Brain microvascular endothelial cell (primary cell): Measurements from ENCODE around the gene LCN10.
"Not testable (repeated sequence)": the region's sequence is repeated elsewhere in the genome, so short reads cannot be mapped to it uniquely, and the experiment has no call there.

Experiments used
- DNase-seq: peaks from one replicate; pipeline ENCODE4 v3.0.0-alpha.2; 2020
- H3K27ac ChIP-seq: fragments of 250-450 bp; sonication (Bioruptor Pico); 2 replicates; pipeline ENCODE4 v1.5.1; 2020; ENCODE audit warnings: mild to moderate bottlenecking, moderate library complexity
- H3K27me3 ChIP-seq: fragments of 250-450 bp; sonication (Bioruptor Pico); replicated peaks from 2 replicates; pipeline ENCODE4 v1.5.1; 2020; ENCODE audit warnings: mild to moderate bottlenecking
- H3K36me3 ChIP-seq: fragments of 250-450 bp; sonication (Bioruptor Pico); replicated peaks from 2 replicates; pipeline ENCODE4 v1.5.1; 2020; ENCODE audit warnings: mild to moderate bottlenecking
- H3K4me3 ChIP-seq: 2 replicates; pipeline ENCODE4 v1.5.1; 2011; ENCODE audit warnings: low read depth, mild to moderate bottlenecking, control low read depth, low read length, moderate library complexity
- CTCF ChIP-seq: IDR thresholded peaks from 2 replicates; pipeline ENCODE4 v1.5.1; 2011; ENCODE audit warnings: low read depth, mild to moderate bottlenecking, moderate library complexity, low read length, control low read depth, inconsistent platforms; ENCODE audit errors: missing control alignments
- in situ Hi-C: cut with HindIII; loops from 2 replicates; pipeline ENCODE4 v1.10.0; 2017; ENCODE audit warnings: low sequenced_read_pairs, low pct_ligation_motif_present

Gene LCN10

GRCh38 chr9:136787690-136788400 lies 45.1 kb upstream of the LCN10 start:
- in situ Hi-C loops = no loop called here
- TF ChIP-seq CTCF = peak; percentile 76
- Histone ChIP-seq H3K27me3 (no peaks in the 10 kb centered on the region), H3K4me3 (no peak overlapping the region), H3K36me3 (peaks cover under 1% of the 10 kb centered on the region), H3K27ac (no peak overlapping the region)
- DNase-seq = peak; percentile 47

- in situ Hi-C loops, H3K4me3 ChIP-seq, DNase-seq, H3K27me3 ChIP-seq, H3K27ac ChIP-seq, H3K36me3 ChIP-seq: not testable (repeated sequence)
Observed at GRCh38 chr9:136786983-136787382, 44.2 kb upstream of the LCN10 start.

DNA sequence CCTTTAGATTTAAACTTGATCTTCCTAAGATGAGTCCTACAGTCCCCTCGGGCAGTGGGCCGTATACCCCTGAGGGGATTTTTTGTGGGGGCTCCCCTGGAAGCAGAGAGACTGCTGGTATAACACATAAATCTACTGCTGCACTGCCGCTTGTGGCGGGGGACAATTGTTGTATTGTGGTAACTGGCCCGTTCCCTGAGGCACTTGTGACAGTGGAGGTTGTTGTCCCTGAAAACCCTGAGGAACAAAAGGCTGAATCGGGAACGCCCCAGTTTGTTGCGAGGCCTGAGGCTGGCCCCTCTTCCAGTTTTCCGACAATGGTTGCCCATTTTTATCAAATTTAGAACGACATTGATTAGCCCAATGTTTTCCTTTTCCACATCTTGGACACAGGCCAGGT lies 43.7 kb upstream of the LCN10 start:
- Histone ChIP-seq H3K4me3 (no peak overlapping the region), H3K27ac (no peak overlapping the region), H3K36me3 (no peaks in the 10 kb centered on the region), H3K27me3 (peaks cover 1% of the 10 kb centered on the region)
- DNase-seq = no peak
- TF ChIP-seq CTCF = no peak
- in situ Hi-C loops = no loop called here

DNA sequence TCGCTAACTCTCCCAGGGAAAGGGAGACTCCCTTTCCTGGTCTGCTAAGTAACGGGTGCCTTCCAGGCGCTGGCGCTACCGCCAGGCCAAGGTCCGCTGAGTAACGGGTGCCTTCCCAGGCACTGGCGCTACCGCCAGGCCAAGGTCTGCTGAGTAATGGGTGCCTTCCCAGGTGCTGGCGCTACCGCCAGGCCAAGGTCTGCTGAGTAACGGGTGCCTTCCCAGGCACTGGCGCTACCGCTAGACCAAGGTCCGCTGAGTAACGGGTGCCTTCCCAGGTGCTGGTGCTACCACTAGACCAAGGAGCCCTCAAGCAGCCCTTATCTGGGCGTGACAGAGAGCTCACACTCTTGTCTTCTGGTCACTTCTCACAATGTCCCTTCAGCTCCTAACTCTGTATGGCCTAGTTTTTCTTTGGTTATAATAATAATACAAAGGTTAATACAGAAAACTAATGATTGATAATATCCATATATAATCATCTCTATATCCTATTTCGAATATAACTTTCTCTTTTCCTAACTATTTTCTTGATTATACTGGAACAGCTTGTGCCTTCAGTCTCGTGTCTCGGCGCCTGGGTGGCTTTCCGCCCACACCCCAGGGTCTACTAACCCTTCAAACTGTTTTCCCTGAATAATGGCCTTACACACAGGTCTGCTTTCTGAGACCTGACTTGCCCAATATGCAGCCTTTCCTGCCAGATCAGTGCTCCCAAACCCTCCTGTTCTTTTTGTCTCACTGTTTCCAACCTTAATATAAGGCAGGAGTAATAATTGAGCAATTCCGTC lies 43.0 kb upstream of the LCN10 start:
- H3K27me3 ChIP-seq, DNase-seq, H3K27ac ChIP-seq, in situ Hi-C loops, H3K36me3 ChIP-seq, H3K4me3 ChIP-seq: not testable (repeated sequence)

DNA sequence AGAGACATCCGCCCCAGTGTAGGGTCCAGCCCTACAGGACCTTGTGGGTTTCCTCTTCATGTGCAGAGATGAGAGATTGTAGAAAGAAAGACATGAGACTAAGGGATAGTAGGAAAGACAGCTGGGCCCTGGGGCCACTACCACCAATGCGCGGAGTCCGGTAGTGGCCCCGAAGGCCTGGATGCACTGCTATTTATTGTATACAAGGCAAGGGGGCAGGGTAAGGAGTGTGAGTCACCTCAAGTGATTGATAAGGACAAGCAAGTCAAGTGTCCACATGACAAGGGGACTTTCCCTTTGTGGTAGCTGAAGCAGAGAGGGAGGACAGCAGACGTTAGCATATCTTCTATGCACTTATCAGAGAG lies 42.2 kb upstream of the LCN10 start:
- H3K27me3 ChIP-seq = peaks cover 3% of the 10 kb centered on the region
- TF ChIP-seq CTCF = no peak
- in situ Hi-C loops = no loop called here
- no peak overlapping the region for H3K4me3 ChIP-seq
- H3K36me3 ChIP-seq = no peaks in the 10 kb centered on the region
- DNase-seq = no peak
- no peak overlapping the region for H3K27ac ChIP-seq

DNA sequence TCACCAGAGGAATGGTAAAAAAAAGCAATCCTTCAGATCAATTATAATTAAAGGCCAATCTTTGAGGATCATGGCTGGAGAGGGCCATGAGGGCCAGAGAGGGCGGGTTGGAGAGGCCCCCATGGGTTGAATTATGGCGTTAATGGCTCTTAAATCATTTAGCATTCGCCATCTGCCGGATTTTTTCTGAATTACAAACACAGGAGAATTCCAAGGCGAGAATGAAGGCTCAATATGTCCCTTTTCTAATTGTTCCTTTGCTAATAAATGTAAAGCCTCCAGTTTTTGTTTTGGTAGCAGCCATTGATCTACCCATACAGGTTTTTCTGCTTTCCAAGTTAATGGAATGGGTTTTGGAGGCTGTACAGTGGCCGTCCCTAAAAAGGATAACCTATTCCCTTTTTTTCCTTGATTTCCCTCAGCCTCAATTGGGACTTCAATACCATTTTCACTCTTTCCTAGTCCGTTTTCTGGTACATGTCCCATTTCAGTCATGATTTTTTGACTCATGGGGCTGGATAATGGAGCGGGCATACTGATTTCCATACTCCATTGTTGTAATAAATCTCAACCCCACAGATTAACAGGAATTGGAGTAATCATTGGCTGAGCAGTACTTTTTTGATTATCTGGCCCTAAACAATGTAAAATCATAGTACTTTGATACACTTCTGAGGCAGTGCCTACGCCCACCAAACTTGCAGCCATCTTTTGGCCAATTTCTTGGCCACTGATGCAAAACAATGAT lies 41.7 kb upstream of the LCN10 start:
- H3K27me3 ChIP-seq = peaks cover 3% of the 10 kb centered on the region
- no peak overlapping the region for H3K27ac ChIP-seq
- no peaks in the 10 kb centered on the region for H3K36me3 ChIP-seq
- in situ Hi-C loops = no loop called here
- no peak for DNase-seq
- peak; percentile 38 for TF ChIP-seq CTCF
- H3K4me3 ChIP-seq = no peak overlapping the region
